Measurements from ENCODE around the gene B2M.
"Not testable (repeated sequence)": the region's sequence is repeated elsewhere in the genome, so short reads cannot be mapped to it uniquely, and the experiment has no call there.

B2M gene

DNA sequence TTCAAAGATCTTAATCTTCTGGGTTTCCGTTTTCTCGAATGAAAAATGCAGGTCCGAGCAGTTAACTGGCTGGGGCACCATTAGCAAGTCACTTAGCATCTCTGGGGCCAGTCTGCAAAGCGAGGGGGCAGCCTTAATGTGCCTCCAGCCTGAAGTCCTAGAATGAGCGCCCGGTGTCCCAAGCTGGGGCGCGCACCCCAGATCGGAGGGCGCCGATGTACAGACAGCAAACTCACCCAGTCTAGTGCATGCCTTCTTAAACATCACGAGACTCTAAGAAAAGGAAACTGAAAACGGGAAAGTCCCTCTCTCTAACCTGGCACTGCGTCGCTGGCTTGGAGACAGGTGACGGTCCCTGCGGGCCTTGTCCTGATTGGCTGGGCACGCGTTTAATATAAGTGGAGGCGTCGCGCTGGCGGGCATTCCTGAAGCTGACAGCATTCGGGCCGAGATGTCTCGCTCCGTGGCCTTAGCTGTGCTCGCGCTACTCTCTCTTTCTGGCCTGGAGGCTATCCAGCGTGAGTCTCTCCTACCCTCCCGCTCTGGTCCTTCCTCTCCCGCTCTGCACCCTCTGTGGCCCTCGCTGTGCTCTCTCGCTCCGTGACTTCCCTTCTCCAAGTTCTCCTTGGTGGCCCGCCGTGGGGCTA, at the start of gene B2M, which contains the start of gene PATL2:
TSS of gene B2M (plus strand) at position 422 of the 647 bp plus-strand sequence. CDS start at position 452, 30 bp downstream.
TSS of gene PATL2 (minus strand) at position 228 of the 647 bp plus-strand sequence. CDS start 34,833 bp downstream, outside the sequence.
- DNase-seq = peak; percentile 99

DNA sequence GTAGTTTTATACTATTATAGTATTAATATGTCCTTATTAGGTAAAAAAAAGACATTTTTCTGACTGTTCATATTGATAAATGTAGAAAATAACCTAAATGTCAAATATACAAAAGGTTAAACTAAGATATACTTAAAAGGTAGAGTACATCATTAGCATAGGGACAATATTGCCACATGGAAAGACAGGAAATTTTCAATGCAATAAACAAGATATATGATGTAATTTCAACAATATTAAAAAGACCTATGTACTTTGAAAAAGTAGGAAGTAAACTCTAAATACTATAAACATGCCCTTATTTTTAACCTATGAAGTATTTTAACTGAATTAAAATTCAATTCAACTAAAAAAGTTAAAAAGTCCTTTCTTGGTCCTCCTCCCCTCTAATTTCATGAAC, 49.7 kb upstream of the B2M start:
- DNase-seq = no peak

DNA sequence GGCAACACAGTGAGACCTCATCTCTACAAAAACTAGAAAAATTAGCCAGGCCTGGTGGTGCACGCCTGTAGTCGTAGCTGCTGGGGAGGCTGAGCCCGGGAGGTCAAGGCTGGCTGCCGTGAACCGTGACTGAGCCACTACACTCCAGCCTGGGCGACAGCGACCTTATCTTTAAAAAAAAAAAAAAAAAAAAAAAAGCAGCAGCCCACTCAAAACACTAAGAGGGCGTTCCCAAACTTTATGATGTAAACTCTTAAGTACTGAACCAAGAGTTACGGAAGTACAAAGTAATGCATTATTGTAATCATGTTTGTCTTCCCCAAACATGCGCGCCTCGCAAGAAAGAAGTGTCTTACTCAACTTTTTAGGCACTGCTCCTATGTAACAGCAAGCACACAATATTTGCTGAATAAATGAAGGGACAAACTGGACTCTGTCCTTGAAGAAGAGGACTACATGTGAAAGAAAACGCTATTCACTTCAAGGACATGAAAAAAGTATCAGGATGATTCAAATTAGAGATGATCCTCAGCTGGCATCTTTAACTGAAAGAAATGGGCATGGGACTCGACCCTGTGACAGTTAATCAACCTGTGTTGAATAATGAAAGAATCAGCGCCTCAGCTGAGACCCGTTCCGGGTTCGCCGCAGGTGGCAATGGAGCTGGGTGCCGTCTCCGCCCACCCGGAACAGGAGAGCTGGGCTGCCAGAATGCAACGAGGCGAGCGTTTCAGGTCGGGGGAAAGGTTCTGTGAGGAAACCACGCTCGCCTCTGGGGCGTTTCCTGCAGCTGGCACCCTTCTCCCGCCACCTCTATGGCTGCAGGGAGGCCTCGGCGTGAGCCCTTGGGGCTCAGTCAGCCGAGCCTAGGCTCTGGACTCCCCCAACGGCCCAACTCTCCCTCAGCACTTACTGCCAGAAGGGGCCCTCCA, 48.6 kb upstream of the B2M start:
- DNase-seq = peak; percentile 89

GRCh38 chr15:44663410-44664308, 47.7 kb upstream of the B2M start, which contains the start of gene SPG11:
TSS of gene SPG11 (minus strand) at chr15:44663662. CDS start at chr15:44663647, 15 bp downstream.
- DNase-seq = peak; percentile 99

GRCh38 chr15:44666210-44667038, 44.9 kb upstream of the B2M start:
- DNase-seq = peak; percentile 45

GRCh38 chr15:44667039-44667360, 44.3 kb upstream of the B2M start:
- DNase-seq = no peak

- no peak for DNase-seq
Observed at GRCh38 chr15:44668921-44669320, 42.4 kb upstream of the B2M start.

DNA sequence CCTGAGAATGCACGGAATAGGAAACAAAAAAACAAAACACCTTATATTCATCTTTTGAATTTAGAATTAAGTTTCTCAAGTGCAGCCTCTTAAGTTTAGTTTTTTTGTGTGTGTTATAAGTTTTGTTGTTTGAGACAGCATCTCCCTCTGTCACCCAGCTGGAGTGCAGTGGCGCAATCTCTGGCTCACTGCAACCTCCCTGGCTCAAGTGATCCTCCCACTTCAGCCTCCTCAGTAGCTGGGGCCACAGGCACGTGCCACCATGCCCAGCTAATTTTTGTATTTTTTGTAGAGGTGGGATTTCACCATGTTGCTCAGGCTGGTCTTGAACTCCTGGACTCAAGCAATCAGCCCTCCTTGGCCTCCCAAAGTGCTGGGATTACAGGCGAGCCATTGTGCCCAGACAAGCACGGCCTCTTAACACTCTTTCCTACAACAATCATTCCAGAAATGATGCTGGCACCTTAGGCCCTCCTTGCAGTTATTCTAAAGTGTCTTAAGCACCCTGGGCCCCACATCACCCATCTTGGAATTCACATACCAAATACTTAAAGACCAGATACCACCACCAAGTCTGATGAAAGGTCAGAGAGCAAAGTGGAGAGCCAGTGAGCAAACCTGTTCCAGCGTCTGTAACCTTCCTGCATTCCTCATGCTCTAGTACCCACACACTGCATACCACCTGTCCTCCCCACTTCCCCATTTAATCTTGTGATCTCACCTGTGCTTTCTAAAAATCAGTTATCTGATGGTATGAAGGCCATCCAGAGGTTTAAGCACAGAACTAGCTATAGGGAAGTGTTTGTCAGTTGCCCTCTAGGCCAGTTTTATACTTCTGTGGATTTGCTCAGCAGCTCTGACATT, 41.0 kb upstream of the B2M start:
- no peak for DNase-seq

- no peak for DNase-seq
Observed at GRCh38 chr15:44673639-44674038, 37.7 kb upstream of the B2M start.

DNA sequence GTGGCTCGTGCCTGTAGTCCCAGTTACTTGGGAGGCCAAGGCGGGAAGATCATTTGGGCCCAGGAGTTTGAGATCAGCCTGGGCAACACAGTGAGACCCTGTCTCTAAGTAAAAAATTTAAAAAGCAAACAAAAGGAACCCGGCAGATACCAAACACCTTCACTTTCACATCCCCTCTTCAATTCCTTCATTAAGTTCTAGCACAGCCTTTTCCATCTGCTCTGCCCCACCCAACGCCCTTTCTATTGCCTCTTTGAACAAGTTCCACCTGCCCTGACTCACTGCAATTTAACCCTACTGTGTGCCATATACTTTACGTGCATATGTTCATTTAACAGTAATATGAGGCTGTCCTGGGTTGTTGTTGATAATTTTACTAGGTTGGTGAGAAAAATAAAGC, 35.4 kb upstream of the B2M start:
- no peak for DNase-seq

DNA sequence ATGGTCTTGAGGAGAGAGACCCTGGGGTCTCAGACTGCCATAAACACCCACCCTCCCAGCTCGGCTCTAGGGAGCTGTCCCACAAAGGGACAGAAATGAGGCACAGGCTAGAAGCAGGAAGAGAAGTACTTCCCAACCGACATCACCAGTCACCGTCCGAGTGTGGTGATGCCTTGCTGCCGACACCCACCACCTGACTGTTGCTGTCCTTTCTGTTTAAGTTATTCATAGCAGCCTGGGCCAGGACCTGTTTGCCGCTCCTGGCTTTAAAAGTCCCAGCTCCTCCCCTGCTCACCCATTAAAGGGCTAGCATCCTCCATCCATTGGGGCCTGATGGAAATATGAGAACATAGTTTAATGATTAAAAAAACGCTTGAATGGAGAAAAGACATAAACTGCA, 34.6 kb upstream of the B2M start:
- DNase-seq = peak; percentile 22

GRCh38 chr15:44682211-44682610, 29.1 kb upstream of the B2M start:
- peak; percentile 53 for DNase-seq

DNA sequence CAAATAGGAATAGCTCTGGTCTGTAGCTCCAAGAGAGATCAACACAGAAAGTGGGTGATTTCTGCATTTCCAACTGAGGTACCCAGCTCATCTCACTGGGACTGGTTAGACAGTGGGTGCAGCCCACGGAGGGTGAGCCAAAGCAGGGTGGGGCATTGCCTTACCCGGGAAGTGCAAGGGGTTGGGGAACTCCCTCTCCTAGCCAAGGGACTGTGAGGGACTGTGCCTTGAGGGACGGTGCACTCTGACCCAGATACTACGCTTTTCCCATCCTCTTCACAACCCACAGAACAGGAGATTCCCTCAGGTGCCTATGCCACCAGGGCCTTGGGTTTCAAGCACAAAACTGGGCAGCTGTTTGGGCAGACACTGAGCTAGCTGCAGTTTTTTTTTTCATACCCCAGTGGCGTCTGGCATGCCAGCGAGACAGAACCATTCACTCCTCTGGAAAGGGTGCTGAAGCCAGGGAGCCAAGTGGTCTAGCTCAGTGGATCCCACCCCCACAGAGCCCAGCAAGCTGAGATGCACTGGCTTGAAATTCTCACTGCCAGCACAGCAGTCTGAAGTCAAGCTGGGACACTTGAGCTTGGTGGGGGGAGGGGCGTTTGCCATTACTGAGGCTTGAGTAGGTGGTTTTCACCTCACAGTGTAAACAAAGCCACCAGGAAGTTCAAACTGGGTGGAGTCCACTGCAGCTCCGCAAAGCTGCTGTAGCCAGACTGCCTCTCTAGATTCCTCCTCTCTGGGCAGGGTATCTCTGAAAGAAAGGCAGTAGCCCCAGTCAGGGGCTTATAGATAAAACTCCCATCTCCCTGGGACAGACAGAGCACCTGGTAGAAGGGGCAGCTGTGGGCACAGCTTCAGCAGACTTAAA, 28.3 kb upstream of the B2M start:
- peak; percentile 32 for DNase-seq

GRCh38 chr15:44689318-44689717, 22.0 kb upstream of the B2M start:
- DNase-seq = not testable (repeated sequence)

GRCh38 chr15:44690245-44690644, 21.1 kb upstream of the B2M start:
- DNase-seq = not testable (repeated sequence)

DNA sequence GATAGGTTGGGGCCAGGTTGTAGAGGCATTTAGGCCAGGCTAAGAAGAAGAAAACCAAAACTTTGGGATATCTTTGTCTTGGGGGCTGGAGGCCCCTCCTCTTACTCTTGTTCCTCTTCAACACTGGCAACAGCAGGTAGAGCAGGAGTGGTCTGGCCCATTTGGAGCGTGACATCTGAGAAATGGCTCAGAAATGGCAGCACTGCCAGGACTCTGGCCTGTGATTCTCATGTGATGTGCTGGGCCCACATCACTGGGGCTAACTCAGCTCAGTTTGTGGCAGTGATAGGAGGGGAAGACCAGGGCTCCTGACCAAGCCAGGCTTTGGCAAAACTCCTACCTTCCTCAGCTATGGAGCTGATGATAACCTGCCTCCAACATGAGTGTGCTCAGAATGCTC, 18.7 kb upstream of the B2M start:
- DNase-seq = no peak

DNA sequence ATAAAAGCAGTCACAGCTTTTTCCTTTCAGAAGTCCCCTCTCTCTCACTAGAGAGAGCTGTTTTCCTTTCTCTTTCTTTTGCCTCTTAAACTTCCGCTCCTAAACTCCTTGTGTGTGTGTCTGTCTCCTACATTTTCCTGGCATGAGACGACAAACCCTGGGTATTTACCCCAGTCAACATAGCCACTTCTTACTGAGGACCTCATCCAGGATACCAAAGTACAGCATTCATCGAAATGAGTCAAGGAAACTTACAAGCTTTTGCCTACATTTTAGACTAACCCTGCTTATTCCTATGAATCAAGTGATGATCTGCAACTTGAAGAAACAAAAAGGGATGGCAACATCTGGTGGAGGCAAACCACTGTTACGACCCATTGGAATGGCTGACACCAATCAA, 16.9 kb upstream of the B2M start:
- DNase-seq = no peak

- DNase-seq = no peak
Observed at GRCh38 chr15:44695294-44695693, 16.0 kb upstream of the B2M start.

DNA sequence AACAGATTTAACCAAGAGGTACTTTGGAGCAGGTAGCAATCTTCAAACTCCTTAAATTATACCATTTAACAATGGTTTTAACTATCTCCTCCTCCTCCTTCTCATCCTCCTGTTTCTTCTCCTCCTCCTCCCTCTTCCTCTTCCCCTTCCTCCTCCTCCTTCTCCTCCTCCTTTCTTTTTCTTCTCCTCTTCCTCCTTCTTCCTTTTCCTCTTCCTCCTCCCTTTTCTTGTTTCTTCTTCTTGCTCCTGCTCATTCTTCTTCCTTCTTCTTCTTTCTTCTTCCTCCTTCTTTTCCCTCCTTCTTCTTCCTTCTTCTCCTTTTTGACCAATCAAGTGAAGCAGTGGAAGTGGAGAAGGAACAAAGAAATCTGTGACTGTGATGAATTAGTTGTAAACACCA, 14.3 kb upstream of the B2M start:
- DNase-seq = no peak

- peak; percentile 38 for DNase-seq
Observed at GRCh38 chr15:44698641-44699040, 12.7 kb upstream of the B2M start.
